HCT116 (cell line): Measurements from ENCODE around the gene MEG3. TPM values are rescaled to one million over a fixed set of nuclear protein-coding genes. Genes with fewer than 3 reads are reported as not detected.

Experiments used
- ATAC-seq: fragments of 200-7000 bp; cut with Tn5 transposase; 2 replicates; pipeline ENCODE4 v1.9.1; 2020; ENCODE audit warnings: mild to moderate bottlenecking, moderate library complexity
- BruUV-seq: library from RNA; stranded (reverse); fragments of 400-500 nt; replicated peaks from 2 replicates; lab custom pipeline; 2021; lab: Mats Ljungman, UMichigan
- CTCF ChIA-PET: fragments of 300-600 bp; sonication (Branson Sonifier 250); formaldehyde crosslinking; loops from one replicate; lab custom pipeline; 2021; ENCODE audit warnings: antibody characterized with exemption; lab: Charles Lee
- POLR2A ChIA-PET: fragments of 300-600, 350-600 bp; sonication (Branson Sonifier 250); formaldehyde crosslinking; loops from one replicate; lab custom pipeline; 2021; ENCODE audit warnings: antibody characterized with exemption; lab: Charles Lee
- RAD21 ChIA-PET, 2 experiments: fragments of 300-600 bp; sonication (Branson Sonifier 250); formaldehyde crosslinking; loops; one replicate each; lab custom pipeline; 2023; ENCODE audit warnings: low total read pairs in 2 of 2; ENCODE audit not compliant: uncharacterized antibody in 2 of 2, unreplicated experiment in 2 of 2, low non-redundant PET in 1 of 2; lab: Charles Lee
- DNase-seq: peaks from one replicate; pipeline ENCODE4 v3.0.0-alpha.2; 2010; ENCODE audit warnings: low read depth, low spot score
- H2AFZ ChIP-seq: fragments of 200-600 bp; shearing (Covaris generic), sonication (generic); 2 replicates; pipeline ENCODE4 v1.6.1; 2017; ENCODE audit warnings: low read depth, mixed run types, mixed read lengths, antibody characterized with exemption, low read length; ENCODE audit not compliant: poor library complexity, severe bottlenecking
- H3K27ac ChIP-seq: 2 replicates; pipeline ENCODE4 v1.5.1; 2012; ENCODE audit warnings: low read depth, low read length
- H3K27me3 ChIP-seq: fragments of 200-600 bp; sonication (generic); 2 replicates; pipeline ENCODE4 v1.6.1; 2016; ENCODE audit warnings: mixed run types, low read length, mixed read lengths; ENCODE audit not compliant: insufficient read depth
- H3K36me3 ChIP-seq, 2 experiments: fragments of 200-500 bp in 1 of 2; fragments of 200-600 bp in 1 of 2; sonication (Bioruptor generic) in 1 of 2; sonication (generic) in 1 of 2; 2 replicates each; pipeline versions ENCODE4 v1.5.1 to v1.6.1; 2014 to 2016; ENCODE audit warnings: low read length in 2 of 2, inconsistent platforms in 1 of 2, mixed read lengths in 1 of 2, mixed run types in 1 of 2; ENCODE audit not compliant: insufficient read depth in 2 of 2, control insufficient read depth in 1 of 2
- H3K4me1 ChIP-seq, 2 experiments: fragments of 200-600 bp in 1 of 2; sonication (generic) in 1 of 2; 2 replicates each; pipeline versions ENCODE4 v1.5.1 to v1.6.1; 2012 to 2017; ENCODE audit warnings: low read length in 2 of 2, inconsistent platforms in 1 of 2, mild to moderate bottlenecking in 1 of 2, mixed read lengths in 1 of 2, mixed run types in 1 of 2, moderate library complexity in 1 of 2; ENCODE audit not compliant: insufficient read depth in 2 of 2, control insufficient read depth in 1 of 2
- H3K4me2 ChIP-seq: fragments of 200-600 bp; sonication (generic); 2 replicates; pipeline ENCODE4 v1.6.1; 2017; ENCODE audit warnings: mixed run types, low read length, mixed read lengths
- H3K4me3 ChIP-seq, 2 experiments: fragments of 200-600 bp in 1 of 2; sonication (generic) in 1 of 2; replicated peaks in 1 of 2; 2 replicates each; pipeline ENCODE4 v1.5.1; 2011 to 2016; ENCODE audit warnings: low read length in 2 of 2, control low read depth in 1 of 2, low read depth in 1 of 2, mild to moderate bottlenecking in 1 of 2, mixed read lengths in 1 of 2, mixed run types in 1 of 2
- H3K79me2 ChIP-seq: fragments of 200-600 bp; sonication (generic); 2 replicates; pipeline ENCODE4 v1.6.1; 2017; ENCODE audit warnings: mild to moderate bottlenecking, mixed run types, low read length, moderate library complexity, mixed read lengths; ENCODE audit not compliant: insufficient read depth
- H3K9ac ChIP-seq: fragments of 200-600 bp; sonication (generic); 2 replicates; pipeline ENCODE4 v1.6.1; 2016; ENCODE audit warnings: low read length, mixed read lengths
- H3K9me2 ChIP-seq: fragments of 200-600 bp; sonication (generic), shearing (Covaris generic); 2 replicates; pipeline ENCODE4 v1.6.1; 2017; ENCODE audit warnings: mixed run types, mild to moderate bottlenecking, moderate library complexity; ENCODE audit not compliant: insufficient read depth
- H3K9me3 ChIP-seq, 2 experiments: fragments of 200-500 bp in 1 of 2; fragments of 200-600 bp in 1 of 2; sonication (Bioruptor generic) in 1 of 2; sonication (generic) in 1 of 2; 2 replicates each; pipeline ENCODE4 v1.6.1; 2014 to 2017; ENCODE audit warnings: low read length in 2 of 2, mixed read lengths in 2 of 2, inconsistent platforms in 1 of 2, low read depth in 1 of 2, mild to moderate bottlenecking in 1 of 2, mixed run types in 1 of 2, moderate library complexity in 1 of 2; ENCODE audit not compliant: control insufficient read depth in 1 of 2, insufficient read depth in 1 of 2
- H4K20me1 ChIP-seq: fragments of 200-600 bp; sonication (generic), shearing (Covaris generic); 2 replicates; pipeline ENCODE4 v1.6.1; 2017; ENCODE audit warnings: mixed run types, mild to moderate bottlenecking, moderate library complexity; ENCODE audit not compliant: insufficient read depth
- ATF3 ChIP-seq: IDR thresholded peaks from 2 replicates; pipeline ENCODE4 v1.6.1; 2012
- CEBPB ChIP-seq: IDR thresholded peaks from 2 replicates; pipeline ENCODE4 v1.6.1; 2012; ENCODE audit warnings: low read depth
- CTCF ChIP-seq, 3 experiments: fragments of 200-600 bp in 1 of 3; sonication (generic) in 1 of 3; IDR thresholded peaks in 2 of 3; conservative IDR thresholded peaks in 1 of 3; 2 replicates each; pipeline ENCODE4 v1.5.1; 2012 to 2017; ENCODE audit warnings: low read depth in 2 of 3, low read length in 2 of 3, antibody characterized with exemption in 1 of 3, borderline replicate concordance in 1 of 3, control low read depth in 1 of 3, mild to moderate bottlenecking in 1 of 3, mixed read lengths in 1 of 3, mixed run types in 1 of 3, moderate library complexity in 1 of 3; ENCODE audit not compliant: insufficient read depth in 1 of 3
- ELF1 ChIP-seq: IDR thresholded peaks from 2 replicates; pipeline ENCODE4 v1.6.1; 2012; ENCODE audit warnings: low read depth, borderline replicate concordance
- REST ChIP-seq: IDR thresholded peaks from 2 replicates; pipeline ENCODE4 v1.6.1; 2012; ENCODE audit warnings: low read depth
- SIN3A ChIP-seq: IDR thresholded peaks from 2 replicates; pipeline ENCODE4 v1.6.1; 2012; ENCODE audit warnings: low read depth
- SP1 ChIP-seq: IDR thresholded peaks from 2 replicates; pipeline ENCODE4 v1.6.1; 2012; ENCODE audit warnings: low read depth
- SRF ChIP-seq: IDR thresholded peaks from 2 replicates; pipeline ENCODE4 v1.6.1; 2012; ENCODE audit warnings: low read depth
- TCF7L2 ChIP-seq: IDR thresholded peaks from 2 replicates; pipeline ENCODE4 v1.7.0; 2011; ENCODE audit warnings: borderline replicate concordance, inconsistent platforms; ENCODE audit not compliant: insufficient read depth, insufficient read length; ENCODE audit errors: extremely low read depth
- YY1 ChIP-seq: IDR thresholded peaks from 2 replicates; pipeline ENCODE4 v1.6.1; 2011; ENCODE audit warnings: low read length, low read depth, moderate library complexity, mild to moderate bottlenecking; ENCODE audit not compliant: insufficient replicate concordance; ENCODE audit errors: extremely low read depth
- ZFX ChIP-seq: fragments of 450-650 bp; IDR thresholded peaks from 2 replicates; pipeline ENCODE4 v1.6.1; 2017
- ZNF274 ChIP-seq: fragments of 200-500 bp; sonication (Bioruptor generic); IDR thresholded peaks from 2 replicates; pipeline ENCODE4 v1.6.1; 2014; ENCODE audit warnings: mild to moderate bottlenecking, low read depth, low read length, inconsistent platforms
- intact Hi-C: fragments of 100-400 bp; cut with micrococcal nuclease; formaldehyde crosslinking; loops from 2 replicates; pipeline ENCODE4 v1.10.0; 2022
- total RNA-seq: library from RNA; stranded (reverse); gene quantifications from one replicate; pipeline ENCODE4 v1.2.1, GENCODE V29; 2021; ENCODE audit not compliant: unreplicated experiment

Gene MEG3
- total RNA-seq, 1 experiment from 2014 or later: 2.5 TPM

GRCh38 chr14:100804138-100804537, 21.8 kb upstream of the MEG3 start (continued):
- TF ChIP-seq ZFX: no peak
- TF ChIP-seq CTCF (IDR thresholded peaks at IDR 0.05 in 2 of 3, conservative IDR thresholded peaks at IDR 0.05 in 1 of 3; ENCODE audit: borderline replicate concordance in 1 of 3, insufficient read depth in 1 of 3, low read depth in 2 of 3, low read length in 2 of 3): no peak
- no peak for TF ChIP-seq YY1
- no peak for TF ChIP-seq SIN3A

- no peak overlapping the region for H3K4me3 ChIP-seq
- RAD21 ChIA-PET: no interaction called here
- H3K79me2 ChIP-seq: no peaks in the 10 kb centered on the region
- POLR2A ChIA-PET: no interaction called here
- CTCF ChIA-PET: no interaction called here
- peaks cover 21 to 25% of the 10 kb centered on the region in 2 experiments; a peak in 3 of 4 replicates for H3K9me3 ChIP-seq
- H2AFZ ChIP-seq: no peak overlapping the region
- no peaks in the 10 kb centered on the region for H4K20me1 ChIP-seq
- no peak overlapping the region for H3K27ac ChIP-seq
- BruUV-seq: no TSS peak
- ATAC-seq (no peak), DNase-seq (no peak)
- intact Hi-C loops: no loop called here
- H3K4me1 ChIP-seq: no peaks in the 10 kb centered on the region
- H3K36me3 ChIP-seq: no peaks in the 10 kb centered on the region
- TF ChIP-seq REST: no peak
- no peak for TF ChIP-seq TCF7L2
- TF ChIP-seq ZFX: no peak
- no peak for TF ChIP-seq SP1
- no peak for TF ChIP-seq SIN3A
- TF ChIP-seq ATF3: no peak
- no peak for TF ChIP-seq CTCF (IDR thresholded peaks at IDR 0.05 in 2 of 3, conservative IDR thresholded peaks at IDR 0.05 in 1 of 3; ENCODE audit: borderline replicate concordance in 1 of 3, insufficient read depth in 1 of 3, low read depth in 2 of 3, low read length in 2 of 3)
- no peak for TF ChIP-seq SRF
- TF ChIP-seq ELF1: no peak
- no peak for TF ChIP-seq ZNF274
- no peak for TF ChIP-seq CEBPB
- no peak overlapping the region for H3K9ac ChIP-seq
- no peak overlapping the region for H3K4me2 ChIP-seq
- H3K9me2 ChIP-seq: no peaks in the 10 kb centered on the region
- no peaks in the 10 kb centered on the region; the same call in 1 of the 2 replicates for H3K27me3 ChIP-seq
These were observed 21.2 kb upstream of the MEG3 start for GRCh38 chr14:100804558-100805309.
